Inflammatory macrophage treated with lipopolysaccharide for 4 hours (primary cell): Measurements from ENCODE around the gene AP3S2.
A peak's percentile ranks its signal among the peaks of the same experiment; 100 is the strongest.
"Not testable (repeated sequence)": the region's sequence is repeated elsewhere in the genome, so short reads cannot be mapped to it uniquely, and the experiment has no call there.

Source experiments
- DNase-seq: peaks from one replicate; pipeline ENCODE4 v3.0.0-alpha.2; 2020

The AP3S2 gene

DNA sequence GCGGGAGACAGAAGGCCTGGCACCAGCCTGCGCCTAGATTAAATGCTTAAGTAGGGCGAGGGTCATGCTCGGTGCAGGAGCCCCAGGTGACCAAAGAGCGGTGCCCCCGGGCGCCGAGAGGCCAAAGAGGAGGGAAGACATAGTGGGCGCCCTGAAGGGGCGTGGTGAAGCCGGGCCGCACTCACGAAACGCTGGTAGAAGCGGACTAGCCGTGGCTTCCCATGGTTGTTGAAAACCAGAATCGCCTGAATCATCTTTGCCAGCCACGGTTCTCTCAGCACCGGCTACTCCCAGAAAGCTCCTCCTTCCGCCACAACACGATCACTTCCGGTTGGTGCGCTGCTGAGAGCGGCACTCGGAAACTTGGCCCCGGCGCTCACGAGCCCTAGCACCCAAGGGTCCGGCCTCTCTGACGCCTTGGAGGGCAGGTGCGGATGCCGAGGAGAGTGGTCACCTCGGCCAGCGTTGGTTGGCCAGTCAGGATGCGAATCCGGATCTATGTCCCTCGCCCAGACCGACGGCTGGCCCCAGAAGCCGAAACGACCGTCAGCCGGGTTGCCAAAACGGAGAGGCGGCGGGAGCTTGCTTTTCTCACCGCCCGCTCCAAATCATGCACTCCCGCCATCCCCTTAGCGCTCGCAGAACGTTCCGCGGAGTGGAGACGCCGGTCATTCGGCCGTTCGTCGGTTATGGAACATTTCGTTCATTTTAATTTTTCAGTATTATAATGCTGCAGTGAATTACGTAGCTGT, at the start of gene AP3S2:
Gene AP3S2 (minus strand): TSS at position 299 of the 752 bp plus-strand sequence. CDS start 45 bp downstream, at position 254.
- peak; percentile 90 for DNase-seq

GRCh38 chr15:89939910-89940309, 46.1 kb upstream of the AP3S2 start:
- no peak for DNase-seq

GRCh38 chr15:89939377-89939776, 45.6 kb upstream of the AP3S2 start:
- not testable (repeated sequence) for DNase-seq

GRCh38 chr15:89937365-89938350, 43.9 kb upstream of the AP3S2 start:
- no peak for DNase-seq

GRCh38 chr15:89936786-89937265, 43.0 kb upstream of the AP3S2 start:
- DNase-seq: no peak

GRCh38 chr15:89936051-89936785, 42.4 kb upstream of the AP3S2 start:
- no peak for DNase-seq

DNA sequence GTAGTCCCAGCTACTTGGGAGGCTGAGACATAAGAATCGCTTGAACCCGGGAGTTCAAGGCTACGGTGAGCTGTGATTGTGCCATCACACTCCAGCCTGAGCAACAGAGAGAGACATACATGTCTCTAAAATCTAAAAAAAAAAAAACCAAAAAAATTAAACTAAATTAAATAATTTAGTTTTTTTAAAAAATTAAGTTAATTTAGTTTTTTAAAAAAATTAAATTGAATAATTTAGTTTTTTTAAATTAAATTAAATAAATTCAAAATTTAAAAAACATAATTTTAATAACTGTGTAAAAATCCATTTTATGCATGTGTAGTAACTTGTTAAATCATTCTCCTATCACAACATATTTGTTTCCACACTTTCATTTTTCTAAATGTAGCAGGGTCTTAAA, 39.1 kb upstream of the AP3S2 start:
- no peak for DNase-seq

- DNase-seq: no peak
Measured at GRCh38 chr15:89928421-89928820, 34.6 kb upstream of the AP3S2 start.

GRCh38 chr15:89926158-89926557, 32.4 kb upstream of the AP3S2 start:
- no peak for DNase-seq

DNA sequence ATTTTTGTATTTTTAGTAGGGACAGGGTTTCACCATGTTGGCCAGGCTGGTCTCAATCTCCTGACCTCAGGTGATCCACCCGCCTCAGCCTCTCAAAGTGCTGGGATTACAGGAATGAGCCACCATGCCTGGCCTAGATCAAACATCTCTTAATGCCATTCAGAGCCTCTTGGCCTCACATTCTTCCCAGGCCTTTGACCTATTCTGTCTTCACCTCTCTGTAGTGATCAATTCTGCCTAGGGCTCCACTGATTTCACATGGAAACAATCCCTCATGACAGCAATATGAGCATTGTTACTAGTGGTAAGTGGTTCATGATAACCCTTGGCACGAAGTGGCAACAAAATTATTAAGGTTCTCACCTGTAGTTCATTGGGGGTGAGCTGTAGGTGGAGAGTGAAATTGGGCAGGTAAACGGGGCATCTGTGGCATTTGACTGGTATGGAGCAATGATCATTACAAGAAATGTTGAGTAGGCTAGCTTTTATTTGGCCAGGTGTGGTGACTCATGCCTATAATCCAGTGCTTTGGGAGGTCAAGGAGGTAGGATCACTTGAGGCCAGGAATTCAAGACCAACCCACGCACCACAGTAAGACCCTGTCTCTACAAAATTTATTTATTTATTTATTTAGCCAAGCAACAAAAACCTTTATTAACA, 23.8 kb upstream of the AP3S2 start:
- no peak for DNase-seq

DNA sequence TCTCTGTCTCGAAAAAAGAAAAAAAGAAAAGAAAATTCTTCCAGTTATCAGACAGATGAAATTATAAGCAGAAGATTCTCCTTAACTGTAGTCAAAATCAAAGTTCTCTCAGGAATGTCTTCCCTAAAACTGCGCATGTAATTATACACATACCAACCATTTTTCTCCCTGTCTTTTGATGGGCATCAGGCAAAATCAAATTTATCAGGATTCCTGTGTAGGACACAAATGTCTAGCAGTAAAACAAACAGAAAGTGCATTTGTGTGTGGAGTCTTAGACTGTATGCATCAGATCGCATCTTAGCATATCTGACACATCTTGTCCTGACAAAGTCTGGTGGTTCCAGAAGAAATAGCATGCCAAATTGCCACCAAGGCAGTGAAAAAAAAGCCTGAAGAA, 22.9 kb upstream of the AP3S2 start:
- no peak for DNase-seq

DNA sequence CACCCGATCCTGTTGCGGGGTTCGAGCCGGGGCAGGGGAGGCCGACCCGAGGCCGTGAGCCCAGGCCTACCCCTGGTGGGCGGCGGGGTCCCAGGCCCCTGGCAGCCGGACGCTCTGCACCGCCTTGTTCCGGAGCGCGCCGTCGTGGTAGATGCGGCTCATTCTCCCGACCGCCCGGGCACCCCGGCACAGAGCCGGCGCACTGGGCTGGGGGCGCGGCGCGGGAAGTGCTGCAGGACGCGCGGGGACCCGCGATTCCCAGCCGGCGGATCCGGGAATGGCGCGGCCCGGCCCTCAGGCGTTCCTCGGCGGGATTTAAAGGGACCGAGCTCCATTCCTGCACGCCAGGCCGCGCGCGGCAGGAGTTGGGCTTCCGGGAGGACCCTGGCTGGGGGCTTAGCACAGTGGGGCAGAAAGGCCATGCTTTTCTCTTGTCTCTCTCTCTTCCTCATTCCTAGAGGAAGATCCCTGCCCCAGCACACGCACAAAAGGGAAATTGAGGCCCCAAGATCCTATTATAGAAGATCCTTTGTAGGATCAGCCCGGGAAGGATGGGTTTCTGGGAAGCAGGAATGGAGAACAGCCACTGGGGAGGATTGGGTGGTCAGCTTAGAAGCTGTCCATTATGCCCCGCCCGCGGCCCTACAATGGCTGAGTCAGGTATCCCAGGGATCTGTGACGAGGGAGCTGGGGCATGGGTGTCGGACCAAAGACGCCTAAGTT, 19.0 kb upstream of the AP3S2 start, which contains the start of gene ARPIN:
Gene ARPIN (minus strand): TSS at position 279 of the 723 bp plus-strand sequence. CDS start 117 bp downstream, at position 162.
- DNase-seq: peak; percentile 12

DNA sequence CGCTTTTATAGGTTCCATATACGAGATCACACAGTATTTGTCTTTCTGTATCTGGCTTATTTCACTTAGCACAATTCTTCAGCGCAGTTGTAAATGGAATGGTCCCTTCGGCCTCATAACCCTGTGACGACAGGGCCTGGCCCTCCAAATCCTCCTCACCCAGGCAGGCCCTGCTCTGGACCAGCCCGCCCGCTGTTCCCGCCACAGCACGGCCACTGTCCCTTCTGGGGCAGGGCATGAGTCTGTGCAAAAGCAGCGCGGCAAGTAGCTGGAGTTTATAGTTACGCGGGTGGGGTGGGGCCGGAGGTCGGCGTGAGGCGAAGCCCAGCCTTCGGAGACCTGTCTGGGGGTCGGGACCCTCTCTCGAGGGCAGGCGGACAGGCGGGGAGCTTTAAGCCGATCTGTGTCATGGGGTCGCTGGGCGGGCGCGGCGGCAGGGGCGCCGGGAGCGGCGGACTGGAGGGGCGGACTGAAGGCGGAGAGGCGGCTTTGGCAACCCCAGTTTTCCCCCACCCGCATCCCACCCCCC, 18.4 kb upstream of the AP3S2 start:
- peak; percentile 8 for DNase-seq

GRCh38 chr15:89910891-89911626, 17.3 kb upstream of the AP3S2 start:
- DNase-seq: peak; percentile 75

- no peak for DNase-seq
Measured at GRCh38 chr15:89909611-89910010, 15.8 kb upstream of the AP3S2 start.

- DNase-seq: no peak
Measured at GRCh38 chr15:89908226-89908625, 14.4 kb upstream of the AP3S2 start.

GRCh38 chr15:89907289-89907688, 13.5 kb upstream of the AP3S2 start:
- DNase-seq: no peak

DNA sequence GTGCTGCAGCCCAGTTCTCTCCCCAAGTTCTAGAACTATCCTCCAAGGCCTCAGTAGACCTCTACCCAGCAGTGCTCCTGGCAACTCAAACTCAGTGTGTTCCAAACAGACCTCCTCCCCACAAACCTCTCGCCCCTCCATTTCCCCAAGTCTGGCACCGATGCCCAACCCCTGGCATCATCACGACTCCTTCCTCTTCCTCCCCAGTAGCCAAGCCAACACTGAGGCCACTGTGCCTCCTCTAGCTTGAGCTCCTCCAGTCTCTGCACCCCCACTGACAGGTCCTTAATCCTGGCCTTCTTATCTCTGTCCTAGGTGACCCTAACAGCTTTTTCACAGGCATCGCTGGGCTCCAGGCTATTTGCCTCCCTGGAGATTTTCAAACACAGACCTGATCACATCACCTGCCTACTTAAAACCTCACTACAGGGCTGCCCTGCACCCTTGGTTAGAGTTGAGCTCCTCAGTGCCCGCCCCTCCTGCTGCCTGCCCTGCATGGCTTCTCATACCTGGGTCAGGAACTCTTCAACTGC, 12.1 kb upstream of the AP3S2 start:
- DNase-seq: no peak

GRCh38 chr15:89904519-89904918, 10.7 kb upstream of the AP3S2 start:
- no peak for DNase-seq

DNA sequence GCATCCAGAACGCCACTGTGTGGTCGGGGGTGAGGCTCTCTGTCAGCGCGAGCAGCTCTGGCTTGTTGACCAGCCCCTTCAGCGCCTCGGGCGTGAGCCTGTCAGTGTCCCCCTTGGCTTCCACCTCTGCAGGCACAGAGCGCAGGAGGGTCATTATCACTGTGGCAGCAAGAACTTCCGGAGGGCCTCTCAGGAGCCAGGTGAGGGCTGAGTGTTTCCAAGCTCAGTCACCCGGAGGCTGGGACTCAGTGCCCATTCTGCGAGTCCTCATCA, 10.0 kb upstream of the AP3S2 start:
- DNase-seq: no peak
